Measurements from ENCODE around the gene OSBPL10.

DNA sequence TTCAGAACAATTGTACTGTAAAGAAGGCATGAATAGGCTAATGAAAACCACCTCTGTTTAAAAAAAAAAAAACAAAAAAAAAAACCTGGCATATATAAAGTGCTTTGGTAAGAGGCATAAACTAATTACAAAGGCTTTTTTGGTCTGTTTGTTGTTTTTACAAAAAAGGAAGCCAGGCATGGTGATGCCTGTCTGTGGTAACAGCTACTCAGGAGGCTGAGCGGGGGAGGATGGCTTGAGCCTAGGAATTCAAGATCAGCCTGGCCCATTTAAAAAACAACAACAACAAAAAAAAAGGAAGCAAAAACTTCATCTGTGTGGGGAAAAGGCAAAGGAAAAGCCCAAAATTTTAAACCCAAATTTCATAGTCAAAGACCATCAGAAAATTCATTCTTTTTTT lies 47.0 kb downstream of the OSBPL10 start:
- TF ChIP-seq, protein P1, sequence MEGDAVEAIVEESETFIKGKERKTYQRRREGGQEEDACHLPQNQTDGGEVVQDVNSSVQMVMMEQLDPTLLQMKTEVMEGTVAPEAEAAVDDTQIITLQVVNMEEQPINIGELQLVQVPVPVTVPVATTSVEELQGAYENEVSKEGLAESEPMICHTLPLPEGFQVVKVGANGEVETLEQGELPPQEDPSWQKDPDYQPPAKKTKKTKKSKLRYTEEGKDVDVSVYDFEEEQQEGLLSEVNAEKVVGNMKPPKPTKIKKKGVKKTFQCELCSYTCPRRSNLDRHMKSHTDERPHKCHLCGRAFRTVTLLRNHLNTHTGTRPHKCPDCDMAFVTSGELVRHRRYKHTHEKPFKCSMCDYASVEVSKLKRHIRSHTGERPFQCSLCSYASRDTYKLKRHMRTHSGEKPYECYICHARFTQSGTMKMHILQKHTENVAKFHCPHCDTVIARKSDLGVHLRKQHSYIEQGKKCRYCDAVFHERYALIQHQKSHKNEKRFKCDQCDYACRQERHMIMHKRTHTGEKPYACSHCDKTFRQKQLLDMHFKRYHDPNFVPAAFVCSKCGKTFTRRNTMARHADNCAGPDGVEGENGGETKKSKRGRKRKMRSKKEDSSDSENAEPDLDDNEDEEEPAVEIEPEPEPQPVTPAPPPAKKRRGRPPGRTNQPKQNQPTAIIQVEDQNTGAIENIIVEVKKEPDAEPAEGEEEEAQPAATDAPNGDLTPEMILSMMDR (conservative IDR thresholded peaks at IDR 0.05; ENCODE audit: low read length): no peak
- TF ChIP-seq EZH2phosphoT487 (IDR thresholded peaks at IDR 0.05; ENCODE audit: borderline replicate concordance, low read depth, low read length): no peak
